K562 (cell line): Measurements from ENCODE around the gene SPATS2L. TPM values are rescaled to one million over a fixed set of nuclear protein-coding genes. Genes with fewer than 3 reads are reported as not detected.

Experiments
- ATAC-seq: fragments of 200-7000 bp; cut with Tn5 transposase; 3 replicates; pipeline ENCODE4 v1.9.1; 2020; ENCODE audit warnings: moderate library complexity
- BruUV-seq: library from RNA; stranded (reverse); fragments of 400-500 nt; replicated peaks from 2 replicates; lab custom pipeline; 2021; lab: Mats Ljungman, UMichigan
- CTCF ChIA-PET: fragments of 300-600 bp; formaldehyde crosslinking; extraction: SDS; loops from one replicate; lab custom pipeline; 2021; ENCODE audit warnings: low intra/inter-chr PET ratio; lab: Yijun Ruan, JAX
- POLR2A ChIA-PET: fragments of 300-600, 350-650 bp; sonication (Branson Sonifier 250); formaldehyde crosslinking; extraction: SDS; loops from one replicate; lab custom pipeline; 2021; ENCODE audit warnings: antibody characterized with exemption, inconsistent platforms; lab: Yijun Ruan, JAX
- DNase-seq, 4 experiments: peaks; one replicate each; pipeline versions ENCODE4 v3.0.0 to v3.0.0-alpha.2; 2011 to 2018; ENCODE audit warnings: low spot score in 3 of 4, mixed read lengths in 3 of 4; ENCODE audit errors: extremely low read depth in 1 of 4
- FAIRE-seq: peaks from 2 replicates; lab custom pipeline; 2011; peaks lifted over from hg19 to GRCh38; lab: Jason Lieb, UNC
- H2AFZ ChIP-seq: 2 replicates; pipeline ENCODE4 v1.6.0; 2011; ENCODE audit warnings: low read depth, low read length, control low read depth, inconsistent platforms
- H3K27ac ChIP-seq: fragments of 200-600 bp; 3 replicates; pipeline ENCODE4 v1.8.0; 2011; ENCODE audit warnings: low read depth, mild to moderate bottlenecking, control low read depth, inconsistent platforms, low read length, moderate library complexity, mixed read lengths; ENCODE audit errors: extremely low read depth
- H3K27me3 ChIP-seq, 2 experiments: fragments of 300-600 bp in 1 of 2; 2 replicates in 1 of 2; 3 replicates in 1 of 2; pipeline versions ENCODE4 v1.6.0 to v1.8.0; 2011; ENCODE audit warnings: inconsistent platforms in 2 of 2, low read length in 2 of 2, mild to moderate bottlenecking in 1 of 2, mixed read lengths in 1 of 2, moderate library complexity in 1 of 2; ENCODE audit not compliant: control insufficient read depth in 2 of 2, insufficient read depth in 2 of 2
- H3K36me3 ChIP-seq: fragments of 300-600 bp; 3 replicates; pipeline ENCODE4 v1.8.0; 2011; ENCODE audit warnings: mild to moderate bottlenecking, low read length, inconsistent platforms; ENCODE audit not compliant: control insufficient read depth, insufficient read depth
- H3K4me1 ChIP-seq, 2 experiments: fragments of 200-600 bp in 1 of 2; replicated peaks in 1 of 2; 2 replicates in 1 of 2; 3 replicates in 1 of 2; pipeline versions ENCODE4 v1.5.1 to v1.8.0; 2011; ENCODE audit warnings: inconsistent platforms in 2 of 2, low read length in 2 of 2, mild to moderate bottlenecking in 1 of 2, mixed read lengths in 1 of 2, moderate library complexity in 1 of 2; ENCODE audit not compliant: control insufficient read depth in 2 of 2, insufficient read depth in 2 of 2
- H3K4me2 ChIP-seq: 2 replicates; pipeline ENCODE4 v1.6.1; 2011; ENCODE audit warnings: low read length, control low read depth, inconsistent platforms, mixed read lengths; ENCODE audit not compliant: insufficient read depth
- H3K4me3 ChIP-seq: fragments of 200-600 bp; sonication (generic), shearing (Covaris generic); 2 replicates; pipeline ENCODE4 v1.5.1; 2016; ENCODE audit warnings: control low read depth, inconsistent platforms
- H3K79me2 ChIP-seq: fragments of 200-600 bp; 3 replicates; pipeline ENCODE4 v1.8.0; 2011; ENCODE audit warnings: low read length, inconsistent platforms; ENCODE audit not compliant: control insufficient read depth, insufficient read depth
- H3K9ac ChIP-seq, 2 experiments: 2 replicates each; pipeline versions ENCODE4 v1.6.0 to v1.6.1; 2011; ENCODE audit warnings: low read depth in 2 of 2, low read length in 2 of 2, control low read depth in 1 of 2, inconsistent platforms in 1 of 2, mild to moderate bottlenecking in 1 of 2, mixed read lengths in 1 of 2; ENCODE audit not compliant: insufficient read depth in 1 of 2
- H3K9me1 ChIP-seq: one replicate; pipeline ENCODE4 v1.6.0; 2011; ENCODE audit warnings: inconsistent platforms, mild to moderate bottlenecking, low read length, moderate library complexity; ENCODE audit not compliant: control insufficient read depth, insufficient read depth
- H3K9me3 ChIP-seq: replicated peaks from 2 replicates; pipeline ENCODE4 v1.5.1; 2011; ENCODE audit warnings: low read depth, low read length, inconsistent platforms; ENCODE audit not compliant: control insufficient read depth, insufficient read depth
- H4K20me1 ChIP-seq: replicated peaks from 2 replicates; pipeline ENCODE4 v1.6.1; 2011; ENCODE audit warnings: low read length, inconsistent platforms, mixed read lengths; ENCODE audit not compliant: control insufficient read depth, insufficient read depth
- HDAC8 ChIP-seq: fragments of 450-650 bp; IDR thresholded peaks from 2 replicates; pipeline ENCODE4 v1.6.1; 2016; ENCODE audit warnings: mild to moderate bottlenecking, missing genetic modification characterization, moderate library complexity, missing compliant biosample characterization
- NFIX ChIP-seq: fragments of 250-450 bp; sonication (Bioruptor Pico); IDR thresholded peaks from 2 replicates; pipeline ENCODE4 v1.4.0; 2020; ENCODE audit warnings: low read depth, mild to moderate bottlenecking, moderate library complexity
- PATZ1 ChIP-seq: fragments of 250-450 bp; sonication (Bioruptor Pico); IDR thresholded peaks from 2 replicates; pipeline ENCODE4 v1.5.0; 2020; ENCODE audit warnings: mild to moderate bottlenecking, borderline replicate concordance
- PML ChIP-seq: IDR thresholded peaks from 2 replicates; pipeline ENCODE4 v1.6.1; 2012; ENCODE audit warnings: low read length, inconsistent platforms
- SP1 ChIP-seq: sonication (generic); formaldehyde crosslinking; IDR thresholded peaks from 2 replicates; pipeline ENCODE4 v1.8.1; 2022; ENCODE audit warnings: mild to moderate bottlenecking, missing genetic modification reagents
- SRSF1 ChIP-seq: fragments of 200-400 bp; formaldehyde crosslinking; IDR thresholded peaks from 2 replicates; pipeline ENCODE4 v1.6.1; 2017; ENCODE audit warnings: mild to moderate bottlenecking, low read depth, low read length, moderate library complexity
- TAF1 ChIP-seq: IDR thresholded peaks from 2 replicates; pipeline ENCODE4 v1.6.1; 2011; ENCODE audit warnings: mild to moderate bottlenecking, low read length, moderate library complexity; ENCODE audit not compliant: insufficient read depth, control insufficient read depth, severe bottlenecking; ENCODE audit errors: extremely low read depth
- ZBTB12 ChIP-seq: fragments of 250-450 bp; sonication (Bioruptor Pico); IDR thresholded peaks from 2 replicates; pipeline ENCODE4 v1.4.0; 2020
- ZNF318 ChIP-seq, 2 experiments: fragments of 450-650 bp; IDR thresholded peaks; 2 replicates each; pipeline ENCODE4 v1.6.1; 2016; ENCODE audit warnings: mild to moderate bottlenecking in 2 of 2, borderline replicate concordance in 1 of 2, low read depth in 1 of 2, moderate library complexity in 1 of 2
- ZNF408 ChIP-seq: fragments of 250-450 bp; sonication (Bioruptor Pico); IDR thresholded peaks from 2 replicates; pipeline ENCODE4 v1.4.0; 2020; ENCODE audit warnings: low read depth, mild to moderate bottlenecking, moderate library complexity
- ZNF436 ChIP-seq: fragments of 250-450, 450-650 bp; sonication (Bioruptor Pico); formaldehyde crosslinking; IDR thresholded peaks from 2 replicates; pipeline ENCODE4 v1.7.0; 2020; ENCODE audit warnings: mild to moderate bottlenecking
- WGBS: fragments of 100-300 bp; shearing (Covaris generic); methylation state at CpG from one replicate; pipeline ENCODE4 v1.1.6; 2016; ENCODE audit warnings: low coverage, mixed read lengths; ENCODE audit not compliant: insufficient coverage; ENCODE audit errors: missing lambda C conversion rate; 5-methylcytosine and 5-hydroxymethylcytosine counted together
- in situ Hi-C: fragments of 300-500 bp; cut with MboI; formaldehyde crosslinking; loops from 4 replicates; pipeline ENCODE4 v1.15.0; 2018; ENCODE audit warnings: inconsistent platforms, mixed read lengths
- intact Hi-C: fragments of 100-400 bp; cut with micrococcal nuclease; formaldehyde crosslinking; loops from 2 replicates; pipeline ENCODE4 v1.14.2; 2022
- polyA plus RNA-seq, 8 experiments: library from polyadenylated mRNA; depleted of rRNA in 4 of 8; stranded (reverse) in 5 of 8; unstranded in 3 of 8; fragments of >200 nt; fragmentation: Nextera tagmentation in 2 of 8; fragmentation: Illumina TruSeq in 1 of 8; extraction: Ambion mirVana in 2 of 8; extraction: Trizol in 1 of 8; gene quantifications; 2 replicates each; pipeline versions ENCODE4 v1.2.1 to v1.2.3, GENCODE V29; 2011 to 2014; ENCODE audit warnings: inconsistent platforms in 1 of 8, missing spikeins in 1 of 8
- total RNA-seq, 7 experiments: library from RNA; depleted of rRNA in 6 of 7; stranded (reverse); fragments of >200 nt in 6 of 7; fragmentation: Illumina TruSeq in 2 of 7; extraction: Trizol in 2 of 7; gene quantifications; 2 replicates each; pipeline versions ENCODE4 v1.2.1 to v1.2.3, GENCODE V29; 2011 to 2021; ENCODE audit warnings: low replicate concordance in 1 of 7

SPATS2L gene
- total and polyA plus RNA-seq, 9 of the 15 experiments (the other 6 are each of a cell fraction or from before 2014, with no cell fraction given) = 11.3 to 41.5 (median 24.9) TPM

GRCh38 chr2:200364142-200364541 is 57.6 kb downstream of the SPATS2L start:
- Histone ChIP-seq H3K9me1 (no peaks in the 10 kb centered on the region), H3K9me3 (no peaks in the 10 kb centered on the region), H3K4me3 (no peak overlapping the region), H4K20me1 (no peaks in the 10 kb centered on the region), H3K36me3 (no peaks in the 10 kb centered on the region), H3K4me1 (peaks cover 0 to 7% of the 10 kb centered on the region in 2 experiments; a peak in 3 of 5 replicates), H3K4me2 (no peak overlapping the region), H3K27me3 (no peaks in the 10 kb centered on the region), H3K27ac (no peak overlapping the region), H2AFZ (no peak overlapping the region), H3K9ac (no peak overlapping the region), H3K79me2 (no peaks in the 10 kb centered on the region)
- DNase-seq = no peak
- FAIRE-seq = no peak
- no TSS peak for BruUV-seq
- no peak for ATAC-seq
- in situ Hi-C loops (no loop called here), intact Hi-C loops (no loop called here)
- WGBS = 66% methylated on average over 7 of the region's 7 CpGs
- ChIA-PET POLR2A (interaction anchor here (0.7 kb wide), 1 partner anchor 9 kb away, joined by 3 read pairs; no protein-coding TSS in a partner anchor), CTCF (no interaction called here)
- TF ChIP-seq ZNF318 (IDR thresholded peaks at IDR 0.05; ENCODE audit: borderline replicate concordance in 1 of 2, low read depth in 1 of 2) (no peak), PML (no peak), ZNF408 (no peak), PATZ1 (no peak), NFIX (no peak), SRSF1 (no peak), SP1 (CRISPR knock-in tag) (no peak), HDAC8 (tag) (no peak), ZBTB12 (no peak), TAF1 (no peak), ZNF436 (no peak)
